Adipocyte (in vitro differentiated cells): Measurements from ENCODE around the gene SLCO3A1.
A peak's percentile ranks its signal among the peaks of the same experiment; 100 is the strongest.

Source experiments
- DNase-seq: peaks from one replicate; pipeline ENCODE4 v3.0.0-alpha.2; 2015; ENCODE audit warnings: low read depth
- H3K27me3 ChIP-seq: replicated peaks from 2 replicates; pipeline ENCODE4 v1.7.0; 2013; ENCODE audit warnings: mild to moderate bottlenecking, low read length, moderate library complexity; ENCODE audit not compliant: control insufficient read depth, insufficient read depth
- H3K36me3 ChIP-seq: 2 replicates; pipeline ENCODE4 v1.7.0; 2013; ENCODE audit warnings: low read length, mild to moderate bottlenecking, moderate library complexity; ENCODE audit not compliant: control insufficient read depth, insufficient read depth, severe bottlenecking
- H3K4me1 ChIP-seq: 2 replicates; pipeline ENCODE4 v1.7.0; 2013; ENCODE audit warnings: mild to moderate bottlenecking, low read length, moderate library complexity; ENCODE audit not compliant: control insufficient read depth, insufficient read depth
- H3K4me3 ChIP-seq: 2 replicates; pipeline ENCODE4 v1.7.0; 2013; ENCODE audit warnings: mild to moderate bottlenecking, low read length, moderate library complexity
- H3K9ac ChIP-seq: 2 replicates; pipeline ENCODE4 v1.7.0; 2013; ENCODE audit warnings: mild to moderate bottlenecking, low read length, moderate library complexity
- H3K9me3 ChIP-seq: 2 replicates; pipeline ENCODE4 v1.7.0; 2013; ENCODE audit warnings: mild to moderate bottlenecking, low read length, moderate library complexity; ENCODE audit not compliant: control insufficient read depth

Gene SLCO3A1

DNA sequence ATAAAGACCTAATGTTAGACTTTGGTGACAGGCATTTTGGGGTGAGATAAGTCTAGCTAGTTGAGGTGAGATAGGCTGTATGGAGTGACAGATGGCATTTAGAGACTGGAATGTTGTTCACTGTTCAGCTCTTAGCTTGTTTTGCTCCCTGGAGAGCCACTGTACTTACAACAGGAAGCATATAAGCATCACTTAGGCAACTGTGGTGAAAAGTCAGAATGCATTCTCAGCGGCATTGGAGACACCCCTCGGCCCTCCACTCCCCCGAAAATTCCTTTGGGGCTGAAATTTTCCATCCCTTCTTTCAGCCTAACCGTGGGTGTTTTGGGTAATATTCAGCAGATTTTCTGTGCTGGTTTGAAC is 73.4 kb downstream of the SLCO3A1 start:
- peak; percentile 29 for DNase-seq
- no peaks in the 10 kb centered on the region for H3K27me3 ChIP-seq
- H3K4me3 ChIP-seq, result peak overlapping the region; percentile 10
- H3K9me3 ChIP-seq, result no peaks in the 10 kb centered on the region
- H3K9ac ChIP-seq, result peak overlapping the region; percentile 52
- peaks cover 55% of the 10 kb centered on the region for H3K4me1 ChIP-seq
- no peaks in the 10 kb centered on the region for H3K36me3 ChIP-seq

DNA sequence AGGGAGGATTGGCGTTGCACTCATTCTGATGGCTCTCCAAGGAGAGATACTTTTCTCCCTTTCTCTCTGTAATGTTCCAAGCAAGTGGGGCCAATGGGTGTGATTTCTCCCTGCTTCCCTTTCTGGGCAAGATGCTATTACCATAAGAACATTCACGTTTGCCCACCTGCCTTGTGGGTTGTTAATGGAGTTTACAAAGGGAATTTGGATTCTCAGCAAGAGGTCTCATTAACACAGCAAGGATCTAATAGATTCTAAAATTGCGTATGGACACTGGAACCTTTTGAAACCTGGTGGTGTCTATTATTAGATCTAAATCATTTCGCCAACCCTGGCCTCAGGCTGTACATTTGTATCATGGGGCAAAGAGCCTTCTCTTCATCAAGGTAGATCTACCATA is 74.1 kb downstream of the SLCO3A1 start:
- no peaks in the 10 kb centered on the region for H3K9me3 ChIP-seq
- H3K36me3 ChIP-seq, result no peaks in the 10 kb centered on the region
- H3K4me3 ChIP-seq, result peak overlapping the region; percentile 10

DNA sequence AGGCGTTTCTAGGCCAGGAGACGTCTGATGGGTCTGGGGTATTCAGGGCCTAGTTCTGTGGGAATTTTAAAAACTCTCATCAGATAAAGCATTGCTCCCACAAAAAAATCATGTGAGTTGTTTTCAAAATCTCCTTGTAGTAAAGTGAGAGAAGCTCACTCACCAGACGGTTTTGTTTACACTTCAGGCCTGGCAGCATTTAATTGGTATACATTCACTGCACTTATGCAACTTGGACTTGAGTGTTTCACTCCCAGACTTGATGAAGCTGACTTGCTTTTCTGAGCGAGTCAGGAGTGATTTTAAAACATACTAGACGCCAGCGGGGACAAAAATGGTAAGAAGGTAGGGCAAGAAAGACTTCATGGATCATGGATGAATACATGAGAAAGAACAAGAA is 75.2 kb downstream of the SLCO3A1 start:
- Histone ChIP-seq H3K27me3 (no peaks in the 10 kb centered on the region), H3K9ac (no peak overlapping the region), H3K9me3 (no peaks in the 10 kb centered on the region), H3K36me3 (no peaks in the 10 kb centered on the region), H3K4me1 (peaks cover 44% of the 10 kb centered on the region), H3K4me3 (no peak overlapping the region)
- no peak for DNase-seq

More for the DNA sequence above, 74.1 kb downstream of the SLCO3A1 start:
- Histone ChIP-seq H3K9ac (peak overlapping the region; percentile 52), H3K4me1 (peaks cover 48% of the 10 kb centered on the region), H3K27me3 (no peaks in the 10 kb centered on the region)
- DNase-seq, result no peak

DNA sequence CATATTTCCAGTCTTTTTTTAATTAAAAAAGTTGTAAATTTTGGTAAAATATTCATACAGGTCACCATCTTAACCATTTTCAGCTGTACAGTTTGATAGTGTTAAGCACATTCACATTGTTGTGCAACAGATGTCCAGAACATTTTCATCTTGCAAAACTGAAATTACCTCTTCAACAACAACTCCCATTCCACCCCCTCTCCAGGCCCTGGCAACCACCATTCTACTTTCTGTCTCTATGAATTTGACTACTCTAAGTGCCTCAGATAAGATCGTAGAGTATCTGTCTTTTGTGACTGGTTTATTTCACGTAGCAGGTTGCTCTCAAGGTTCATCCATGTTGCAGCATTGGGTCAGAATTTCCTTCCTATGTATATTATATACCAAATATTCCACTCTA is 76.0 kb downstream of the SLCO3A1 start:
- Histone ChIP-seq H3K4me3 (peak overlapping the region; percentile 24), H3K4me1 (peaks cover 44% of the 10 kb centered on the region), H3K27me3 (no peaks in the 10 kb centered on the region), H3K36me3 (no peaks in the 10 kb centered on the region), H3K9me3 (no peaks in the 10 kb centered on the region), H3K9ac (no peak overlapping the region)
- DNase-seq, result peak; percentile 64

DNA sequence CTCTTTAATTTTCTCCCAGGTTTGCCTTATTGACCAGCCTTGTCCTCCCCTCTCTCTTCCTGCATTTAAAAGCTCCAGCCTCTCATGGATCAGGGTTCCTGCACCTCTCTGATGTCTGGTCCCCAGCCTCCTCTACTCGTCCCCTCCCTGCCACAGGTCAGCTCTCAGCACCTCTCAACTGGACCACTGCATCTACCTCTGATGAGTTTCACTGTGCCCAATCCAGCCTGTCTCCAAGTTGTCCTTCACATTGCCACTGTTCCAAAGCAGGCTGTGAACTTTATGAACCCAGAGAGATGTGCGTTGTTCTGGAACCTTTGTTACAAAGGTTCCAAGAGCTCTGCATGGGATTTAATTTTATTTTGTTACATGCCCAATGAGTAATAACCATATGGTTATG is 76.6 kb downstream of the SLCO3A1 start:
- H3K27me3 ChIP-seq, result no peaks in the 10 kb centered on the region
- H3K36me3 ChIP-seq, result no peaks in the 10 kb centered on the region
- H3K4me3 ChIP-seq, result peak overlapping the region; percentile 24

DNA sequence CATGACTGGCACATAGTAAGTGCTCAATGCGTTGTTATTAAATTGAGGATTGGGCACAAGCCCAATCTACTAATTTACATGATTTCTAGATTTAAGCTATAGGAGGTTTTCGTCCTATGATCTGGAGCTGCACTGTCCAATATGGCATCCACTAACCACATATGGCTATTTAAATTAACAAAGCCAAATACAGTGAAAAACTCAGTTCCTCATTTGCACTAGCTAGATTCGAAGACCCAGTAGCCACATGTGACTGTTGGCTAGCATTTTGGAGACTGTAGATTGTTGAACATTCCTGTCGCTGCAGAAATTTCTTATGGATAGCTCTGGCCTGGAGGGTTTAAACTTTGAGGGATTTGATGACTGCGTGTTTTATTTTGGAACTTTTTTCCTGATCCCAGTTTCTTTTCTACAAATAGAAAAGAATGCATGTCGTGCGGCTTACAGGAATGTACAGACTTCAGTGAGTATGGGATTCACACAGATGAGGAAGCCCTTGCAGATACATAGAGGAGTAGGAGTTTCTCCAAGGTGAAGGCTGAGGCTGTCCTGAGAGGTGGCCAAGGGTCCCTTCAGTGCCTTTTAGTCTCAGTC is 82.8 kb downstream of the SLCO3A1 start:
- H3K27me3 ChIP-seq, result no peaks in the 10 kb centered on the region
- no peak overlapping the region for H3K4me3 ChIP-seq
- H3K4me1 ChIP-seq, result peaks cover 16% of the 10 kb centered on the region
- no peak overlapping the region for H3K9ac ChIP-seq
- H3K9me3 ChIP-seq, result no peaks in the 10 kb centered on the region
- H3K36me3 ChIP-seq, result no peaks in the 10 kb centered on the region
- peak; percentile 66 for DNase-seq

More for the DNA sequence above, 76.6 kb downstream of the SLCO3A1 start:
- Histone ChIP-seq H3K9ac (no peak overlapping the region), H3K9me3 (no peaks in the 10 kb centered on the region), H3K4me1 (peaks cover 44% of the 10 kb centered on the region)
- DNase-seq, result no peak

DNA sequence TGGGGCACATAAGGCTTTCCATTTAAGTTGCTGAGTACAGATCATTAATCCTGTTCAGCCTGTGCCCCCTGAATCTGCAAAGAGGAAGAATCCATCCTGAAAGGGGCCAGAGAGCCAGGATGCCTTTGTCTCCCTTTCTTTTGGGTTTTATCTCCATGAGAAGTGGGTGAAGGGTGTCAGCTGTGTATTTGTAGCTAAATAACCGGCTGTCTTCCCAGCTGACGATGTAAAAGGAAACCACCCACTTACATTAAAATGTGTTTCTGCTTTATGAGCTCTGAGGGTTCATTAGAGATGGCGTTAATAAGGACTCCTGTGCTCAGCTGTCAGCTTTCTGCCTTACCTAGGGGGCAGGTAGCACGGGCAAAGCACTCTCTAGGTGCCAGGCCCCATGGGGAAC is 83.4 kb downstream of the SLCO3A1 start:
- no peak overlapping the region for H3K9ac ChIP-seq
- H3K27me3 ChIP-seq, result no peaks in the 10 kb centered on the region
- DNase-seq, result no peak

DNA sequence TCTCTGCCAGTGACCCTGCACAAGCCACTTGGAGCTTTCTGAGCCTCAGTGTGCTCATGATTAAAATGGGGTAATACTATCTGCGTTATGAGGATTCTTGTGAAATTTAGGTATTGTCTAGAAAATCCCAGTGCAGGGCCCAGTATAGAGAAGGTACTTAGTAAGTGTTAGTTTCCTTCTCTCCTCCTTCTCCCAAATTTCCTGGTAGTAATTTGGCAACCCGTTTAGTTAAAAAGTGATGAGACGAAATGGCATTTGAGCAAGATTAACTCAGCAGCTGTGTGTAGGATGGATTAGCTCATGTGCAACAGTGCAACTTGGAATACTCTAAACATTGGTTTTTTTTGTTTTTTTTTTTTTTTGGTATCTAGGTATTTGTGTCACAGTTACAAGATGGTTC is 84.6 kb downstream of the SLCO3A1 start:
- DNase-seq, result no peak
- no peak overlapping the region for H3K9ac ChIP-seq
- peaks cover 31% of the 10 kb centered on the region for H3K4me1 ChIP-seq
- H3K27me3 ChIP-seq, result no peaks in the 10 kb centered on the region
- H3K36me3 ChIP-seq, result no peaks in the 10 kb centered on the region
- no peak overlapping the region for H3K4me3 ChIP-seq
- H3K9me3 ChIP-seq, result no peaks in the 10 kb centered on the region

More for the DNA sequence above, 83.4 kb downstream of the SLCO3A1 start:
- no peaks in the 10 kb centered on the region for H3K9me3 ChIP-seq
- H3K4me1 ChIP-seq, result peaks cover 19% of the 10 kb centered on the region
- no peaks in the 10 kb centered on the region for H3K36me3 ChIP-seq
- H3K4me3 ChIP-seq, result no peak overlapping the region

DNA sequence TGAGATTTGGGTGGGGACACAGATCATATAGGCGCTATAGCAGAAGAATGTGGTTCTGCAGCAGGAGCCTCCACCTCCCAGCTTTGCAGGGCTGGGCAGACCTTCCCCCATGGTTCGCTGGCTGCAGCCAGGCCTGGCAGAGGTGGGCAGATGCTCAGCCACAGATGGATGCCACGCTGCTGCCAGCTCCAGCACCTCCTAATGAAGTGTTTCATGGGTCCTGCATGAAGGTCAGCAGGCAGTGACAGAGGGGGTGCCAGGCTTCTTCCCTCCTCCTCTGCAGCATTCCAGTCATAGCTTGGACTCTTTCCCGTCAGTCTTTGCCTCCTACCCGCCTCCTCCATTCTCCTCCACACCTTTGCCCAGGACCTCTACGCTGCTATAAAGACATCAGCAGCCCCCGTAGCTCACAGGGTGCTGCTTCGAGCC is 85.9 kb downstream of the SLCO3A1 start:
- no peak overlapping the region for H3K9ac ChIP-seq
- H3K4me3 ChIP-seq, result no peak overlapping the region
- H3K36me3 ChIP-seq, result no peaks in the 10 kb centered on the region
- H3K27me3 ChIP-seq, result no peaks in the 10 kb centered on the region
- H3K4me1 ChIP-seq, result peaks cover 41% of the 10 kb centered on the region
- no peak for DNase-seq
- no peaks in the 10 kb centered on the region for H3K9me3 ChIP-seq

DNA sequence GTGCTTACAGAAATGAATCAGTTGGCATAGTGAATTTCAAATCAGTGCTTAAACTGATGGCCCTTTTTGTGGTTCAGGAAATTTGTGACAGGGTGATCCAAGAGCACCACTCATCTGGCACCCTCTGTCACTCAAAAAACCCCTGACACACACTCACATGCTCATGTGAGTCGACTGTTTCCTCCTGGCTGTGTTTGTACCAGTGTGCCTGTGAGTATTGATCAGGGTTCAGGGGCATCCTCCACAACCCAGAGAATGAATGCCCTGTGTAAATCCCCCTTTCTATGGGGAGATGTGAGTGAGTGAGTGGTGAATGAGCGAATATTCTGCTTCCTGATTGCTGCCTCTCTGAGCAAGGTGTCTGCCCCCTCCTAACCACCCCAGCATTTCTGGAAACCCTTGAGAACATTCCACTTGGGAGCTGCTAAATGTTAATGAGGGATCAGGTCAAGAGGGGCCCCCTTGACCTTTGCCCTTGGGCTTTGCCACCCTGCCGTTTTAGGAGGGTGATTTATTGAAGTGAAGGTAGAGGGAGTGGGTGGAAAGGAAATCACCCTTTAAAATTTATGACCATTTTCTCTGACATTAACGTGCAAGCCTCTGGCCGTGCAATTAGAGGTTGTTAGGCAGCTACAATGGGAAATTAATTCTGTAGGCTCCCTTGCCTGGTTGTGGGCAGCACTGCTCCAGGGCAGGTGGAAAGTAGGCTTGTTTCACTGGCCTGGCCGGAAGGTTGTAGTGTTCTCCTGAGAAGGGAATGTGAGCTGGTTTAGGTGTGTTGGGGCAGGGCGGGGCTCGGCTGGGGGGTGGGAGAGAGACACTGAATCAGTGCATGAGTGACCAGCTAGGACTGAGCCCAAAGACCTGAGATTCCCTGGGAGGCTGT is 87.2 kb downstream of the SLCO3A1 start:
- no peaks in the 10 kb centered on the region for H3K27me3 ChIP-seq
- H3K4me1 ChIP-seq, result peaks cover 44% of the 10 kb centered on the region
- no peaks in the 10 kb centered on the region for H3K36me3 ChIP-seq
- H3K9ac ChIP-seq, result peak overlapping the region; percentile 73
- H3K9me3 ChIP-seq, result no peaks in the 10 kb centered on the region
- no peak overlapping the region for H3K4me3 ChIP-seq
- no peak for DNase-seq

DNA sequence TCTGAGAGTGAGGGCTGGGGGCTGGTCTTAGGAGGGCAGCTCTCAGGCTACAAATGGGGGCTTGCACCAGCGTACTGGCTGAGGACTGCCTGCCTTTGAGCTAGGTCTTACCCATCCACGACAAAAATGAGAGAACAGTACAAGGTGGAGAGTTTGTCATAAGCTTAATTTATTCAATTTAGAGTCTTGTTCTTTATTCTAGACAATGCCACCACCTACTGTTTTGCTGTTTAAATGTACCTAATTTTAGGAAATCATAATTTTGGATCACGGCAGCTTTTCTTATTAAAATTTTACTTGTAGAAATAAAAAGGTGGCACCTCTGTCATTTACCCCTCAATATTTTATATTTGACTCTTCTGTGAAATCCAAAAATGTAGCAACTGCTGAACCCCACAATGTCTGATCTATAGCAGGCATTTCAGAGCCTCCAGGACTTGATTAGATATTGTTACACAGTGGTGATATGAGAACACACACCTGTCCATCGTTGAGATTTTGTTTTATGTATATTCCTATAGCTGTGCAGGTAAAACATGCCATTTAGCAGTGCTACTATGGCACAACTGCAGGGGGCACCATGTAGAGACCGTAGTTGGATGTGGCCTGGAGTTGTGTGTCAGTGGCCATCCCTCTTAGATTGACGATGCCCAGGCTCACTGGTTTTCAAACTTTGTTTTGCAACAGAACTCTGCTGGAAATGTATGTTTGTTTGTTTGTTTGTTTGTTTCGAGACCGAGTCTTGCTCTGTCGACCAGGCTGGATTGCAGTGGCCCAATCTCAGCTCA is 88.6 kb downstream of the SLCO3A1 start:
- Histone ChIP-seq H3K27me3 (no peaks in the 10 kb centered on the region), H3K9me3 (no peaks in the 10 kb centered on the region), H3K9ac (peak overlapping the region; percentile 73), H3K36me3 (no peaks in the 10 kb centered on the region), H3K4me1 (peaks cover 44% of the 10 kb centered on the region), H3K4me3 (peak overlapping the region; percentile 77)
- peak; percentile 41 for DNase-seq
